ENCODE results near the gene TMCC3.
"Not testable (repeated sequence)": the region's sequence is repeated elsewhere in the genome, so short reads cannot be mapped to it uniquely, and the experiment has no call there.

The TMCC3 gene

DNA sequence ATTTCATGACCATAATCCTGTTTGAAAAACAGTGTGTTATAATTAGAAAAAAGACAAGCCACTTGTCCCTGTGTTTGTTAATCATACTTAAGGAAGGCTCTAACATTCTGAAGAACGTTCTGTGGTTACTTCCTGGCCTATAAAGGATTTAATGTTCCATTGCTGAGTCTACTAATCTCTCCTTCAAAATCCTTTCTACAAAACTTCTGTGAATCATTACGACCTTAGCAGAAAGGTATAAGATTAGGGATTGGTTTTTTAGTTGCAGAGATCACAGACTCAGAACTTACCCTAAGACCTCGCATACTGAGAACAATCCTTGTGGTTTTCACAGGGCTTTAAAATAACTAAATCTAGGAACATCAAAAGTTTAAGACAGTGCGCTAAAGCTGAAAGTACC, 48.3 kb downstream of the TMCC3 start:
- TF ChIP-seq, protein P1, sequence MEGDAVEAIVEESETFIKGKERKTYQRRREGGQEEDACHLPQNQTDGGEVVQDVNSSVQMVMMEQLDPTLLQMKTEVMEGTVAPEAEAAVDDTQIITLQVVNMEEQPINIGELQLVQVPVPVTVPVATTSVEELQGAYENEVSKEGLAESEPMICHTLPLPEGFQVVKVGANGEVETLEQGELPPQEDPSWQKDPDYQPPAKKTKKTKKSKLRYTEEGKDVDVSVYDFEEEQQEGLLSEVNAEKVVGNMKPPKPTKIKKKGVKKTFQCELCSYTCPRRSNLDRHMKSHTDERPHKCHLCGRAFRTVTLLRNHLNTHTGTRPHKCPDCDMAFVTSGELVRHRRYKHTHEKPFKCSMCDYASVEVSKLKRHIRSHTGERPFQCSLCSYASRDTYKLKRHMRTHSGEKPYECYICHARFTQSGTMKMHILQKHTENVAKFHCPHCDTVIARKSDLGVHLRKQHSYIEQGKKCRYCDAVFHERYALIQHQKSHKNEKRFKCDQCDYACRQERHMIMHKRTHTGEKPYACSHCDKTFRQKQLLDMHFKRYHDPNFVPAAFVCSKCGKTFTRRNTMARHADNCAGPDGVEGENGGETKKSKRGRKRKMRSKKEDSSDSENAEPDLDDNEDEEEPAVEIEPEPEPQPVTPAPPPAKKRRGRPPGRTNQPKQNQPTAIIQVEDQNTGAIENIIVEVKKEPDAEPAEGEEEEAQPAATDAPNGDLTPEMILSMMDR (IDR thresholded peaks at IDR 0.05; ENCODE audit: low read depth, low read length): no peak
- no peak overlapping the region for H3K4me3 ChIP-seq (ENCODE audit: low read depth, low read length)

GRCh38 chr12:94601307-94601706, 49.0 kb downstream of the TMCC3 start:
- H3K4me3 ChIP-seq (ENCODE audit: low read depth, low read length): not testable (repeated sequence)

DNA sequence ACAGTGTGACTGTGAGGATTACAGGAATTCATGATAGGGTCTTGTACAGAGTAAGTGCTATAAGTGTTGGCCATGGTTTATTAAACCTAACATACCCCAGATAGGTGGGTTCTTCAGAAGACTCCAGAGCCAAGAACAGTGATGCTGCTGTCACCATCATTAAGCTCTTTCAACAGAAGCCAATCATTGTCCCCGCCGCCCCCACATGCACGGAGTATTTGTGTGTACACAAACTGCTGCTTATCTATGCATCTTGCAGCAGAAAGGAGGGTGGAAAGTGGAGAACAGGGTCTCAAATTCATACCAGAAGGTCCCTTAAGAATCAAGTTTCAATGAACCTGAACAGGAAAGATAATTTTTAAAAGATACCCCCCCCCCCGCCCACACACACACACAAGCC, 51.2 kb downstream of the TMCC3 start:
- H3K4me3 ChIP-seq (ENCODE audit: low read depth, low read length): no peak overlapping the region
- TF ChIP-seq, protein P1 (IDR thresholded peaks at IDR 0.05; ENCODE audit: low read depth, low read length): no peak

DNA sequence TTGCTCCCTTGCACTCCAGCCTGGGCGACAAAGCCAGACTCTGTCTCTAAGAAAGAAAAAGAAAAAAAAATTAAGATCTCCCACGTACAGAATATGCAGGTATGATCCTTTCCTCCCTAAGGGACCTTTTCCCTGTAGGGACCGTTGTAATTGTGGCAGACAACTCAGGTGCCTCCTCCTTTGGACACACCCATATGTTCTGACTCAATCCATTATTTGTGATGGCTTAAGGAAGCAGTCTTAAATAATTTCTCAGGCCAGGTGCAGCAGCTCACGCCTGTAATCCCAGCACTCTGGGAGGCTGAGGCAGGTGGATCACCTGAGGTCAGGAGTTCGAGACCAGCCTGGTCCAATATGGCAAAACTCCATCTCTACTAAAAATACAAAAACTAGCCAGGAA, 53.1 kb downstream of the TMCC3 start:
- no peak overlapping the region for H3K4me3 ChIP-seq (ENCODE audit: low read depth, low read length)
- TF ChIP-seq, protein P1 (IDR thresholded peaks at IDR 0.05; ENCODE audit: low read depth, low read length): no peak

- H3K4me3 ChIP-seq (ENCODE audit: low read depth, low read length): no peak overlapping the region
- TF ChIP-seq, protein P1 (IDR thresholded peaks at IDR 0.05; ENCODE audit: low read depth, low read length): no peak
Observed at GRCh38 chr12:94596596-94596995, 53.8 kb downstream of the TMCC3 start.

- no peak overlapping the region for H3K4me3 ChIP-seq (ENCODE audit: low read depth, low read length)
- TF ChIP-seq, protein P1 (IDR thresholded peaks at IDR 0.05; ENCODE audit: low read depth, low read length): no peak
Observed at GRCh38 chr12:94595152-94595551, 55.2 kb downstream of the TMCC3 start.

GRCh38 chr12:94594443-94594825, 55.9 kb downstream of the TMCC3 start:
- TF ChIP-seq, protein P1 (IDR thresholded peaks at IDR 0.05; ENCODE audit: low read depth, low read length): no peak
- H3K4me3 ChIP-seq (ENCODE audit: low read depth, low read length): no peak overlapping the region

- H3K4me3 ChIP-seq (ENCODE audit: low read depth, low read length): no peak overlapping the region
- TF ChIP-seq, protein P1 (IDR thresholded peaks at IDR 0.05; ENCODE audit: low read depth, low read length): no peak
Observed at GRCh38 chr12:94593822-94594442, 56.4 kb downstream of the TMCC3 start.

GRCh38 chr12:94592723-94593122, 57.6 kb downstream of the TMCC3 start:
- not testable (repeated sequence) for H3K4me3 ChIP-seq (ENCODE audit: low read depth, low read length)
